Activated T-helper 1 cell treated with Interleukin-2 at 50 U/mL for 16 hours (primary cell): ENCODE data around the gene SBNO2.
"Not testable (repeated sequence)": the region's sequence is repeated elsewhere in the genome, so short reads cannot be mapped to it uniquely, and the experiment has no call there.

Experiments
- DNase-seq: peaks from one replicate; pipeline ENCODE4 v3.0.0-alpha.2; 2020; ENCODE audit warnings: low read depth

SBNO2 gene

GRCh38 chr19:1208830-1209229 lies 34.8 kb upstream of the SBNO2 start:
- DNase-seq: not testable (repeated sequence)

- no peak for DNase-seq
Observed at GRCh38 chr19:1206864-1207450, 32.9 kb upstream of the SBNO2 start.

- DNase-seq: no peak
Observed at GRCh38 chr19:1206150-1206863, 32.2 kb upstream of the SBNO2 start.

- peak; percentile 99 for DNase-seq
Observed at GRCh38 chr19:1205114-1206099, 31.3 kb upstream of the SBNO2 start, which contains the start of gene STK11. STK11 (plus strand) TSS chr19:1205778; CDS start chr19:1206914, 1,136 bp downstream.

- DNase-seq: not testable (repeated sequence)
Observed at GRCh38 chr19:1200614-1201013, 26.5 kb upstream of the SBNO2 start.

- no peak for DNase-seq
Observed at GRCh38 chr19:1199531-1199930, 25.5 kb upstream of the SBNO2 start.

GRCh38 chr19:1189419-1189818 lies 15.4 kb upstream of the SBNO2 start:
- DNase-seq: peak; percentile 38

- no peak for DNase-seq
Observed at GRCh38 chr19:1183543-1184172, 9.6 kb upstream of the SBNO2 start.

GRCh38 chr19:1182727-1183126 lies 8.7 kb upstream of the SBNO2 start:
- no peak for DNase-seq

- DNase-seq: no peak
Observed at GRCh38 chr19:1182068-1182467, 8.0 kb upstream of the SBNO2 start.

GRCh38 chr19:1181606-1182005 lies 7.5 kb upstream of the SBNO2 start:
- no peak for DNase-seq

- DNase-seq: no peak
Observed at GRCh38 chr19:1177322-1178114, 3.5 kb upstream of the SBNO2 start.

- DNase-seq: no peak
Observed at GRCh38 chr19:1173159-1173844, 766 bp downstream of the SBNO2 start.

- DNase-seq: no peak
Observed at GRCh38 chr19:1172353-1173158, 1.5 kb downstream of the SBNO2 start.

GRCh38 chr19:1171755-1172352 lies 2.2 kb downstream of the SBNO2 start:
- DNase-seq: no peak

- DNase-seq: no peak
Observed at GRCh38 chr19:1170938-1171754, 2.9 kb downstream of the SBNO2 start.

GRCh38 chr19:1169921-1170885 lies 3.9 kb downstream of the SBNO2 start:
- no peak for DNase-seq
